Mesenchymal stem cell (in vitro differentiated cells and primary cell): ENCODE data around the gene POLG2.

Experiments
- DNase-seq: peaks from one replicate; pipeline ENCODE4 v3.0.0-alpha.2; 2013
- H2AFZ ChIP-seq: one replicate; pipeline ENCODE4 v1.6.1; 2013; ENCODE audit warnings: low read depth, mild to moderate bottlenecking, control low read depth, inconsistent platforms, low read length, moderate library complexity
- H2AK5ac ChIP-seq: 2 replicates; pipeline ENCODE4 v1.6.1; 2013; ENCODE audit warnings: low read length, moderate library complexity, mild to moderate bottlenecking, inconsistent platforms; ENCODE audit not compliant: severe bottlenecking
- H2BK120ac ChIP-seq: one replicate; pipeline ENCODE4 v1.6.1; 2013; ENCODE audit warnings: low read depth, mild to moderate bottlenecking, inconsistent platforms, low read length, moderate library complexity
- H2BK12ac ChIP-seq, 2 experiments: one replicate each; pipeline ENCODE4 v1.6.1; 2013; ENCODE audit warnings: inconsistent platforms in 2 of 2, low read length in 2 of 2, mild to moderate bottlenecking in 2 of 2, moderate library complexity in 2 of 2, control low read depth in 1 of 2
- H2BK15ac ChIP-seq: one replicate; pipeline ENCODE4 v1.6.1; 2013; ENCODE audit warnings: mild to moderate bottlenecking, low read depth, inconsistent platforms; ENCODE audit not compliant: poor library complexity, severe bottlenecking
- H2BK5ac ChIP-seq: 2 replicates; pipeline ENCODE4 v1.6.1; 2013; ENCODE audit warnings: low read depth, mild to moderate bottlenecking, low read length, control low read depth, inconsistent platforms; ENCODE audit not compliant: poor library complexity, severe bottlenecking
- H3K14ac ChIP-seq, 2 experiments: one replicate each; pipeline ENCODE4 v1.6.1; 2013; ENCODE audit warnings: inconsistent platforms in 2 of 2, low read length in 2 of 2, control low read depth in 1 of 2, mild to moderate bottlenecking in 1 of 2, moderate library complexity in 1 of 2
- H3K18ac ChIP-seq, 2 experiments: one replicate each; pipeline ENCODE4 v1.6.1; 2013; ENCODE audit warnings: inconsistent platforms in 2 of 2, low read length in 2 of 2, control low read depth in 1 of 2, low read depth in 1 of 2, mild to moderate bottlenecking in 1 of 2
- H3K23ac ChIP-seq, 2 experiments: one replicate each; pipeline ENCODE4 v1.6.1; 2013; ENCODE audit warnings: inconsistent platforms in 2 of 2, low read length in 2 of 2, mild to moderate bottlenecking in 2 of 2, moderate library complexity in 2 of 2, control low read depth in 1 of 2
- H3K27ac ChIP-seq: 2 replicates; pipeline ENCODE4 v1.5.1; 2013; ENCODE audit warnings: mild to moderate bottlenecking, moderate library complexity, low read length, control low read depth, inconsistent platforms; ENCODE audit not compliant: poor library complexity, severe bottlenecking
- H3K27me3 ChIP-seq, 2 experiments: 2 replicates each; pipeline versions ENCODE4 v1.6.1 to v1.7.0; 2013; ENCODE audit warnings: low read length in 2 of 2, mild to moderate bottlenecking in 2 of 2, moderate library complexity in 2 of 2, control low read depth in 1 of 2, inconsistent platforms in 1 of 2; ENCODE audit not compliant: control insufficient read depth in 1 of 2, insufficient read depth in 1 of 2
- H3K36me3 ChIP-seq, 2 experiments: 2 replicates each; pipeline versions ENCODE4 v1.6.1 to v1.7.0; 2013; ENCODE audit warnings: low read length in 2 of 2, control low read depth in 1 of 2, inconsistent platforms in 1 of 2, low read depth in 1 of 2, mild to moderate bottlenecking in 1 of 2; ENCODE audit not compliant: insufficient read depth in 2 of 2, control insufficient read depth in 1 of 2
- H3K4ac ChIP-seq, 2 experiments: one replicate each; pipeline ENCODE4 v1.6.1; 2013; ENCODE audit warnings: inconsistent platforms in 2 of 2, low read length in 2 of 2, mild to moderate bottlenecking in 2 of 2, moderate library complexity in 2 of 2, control low read depth in 1 of 2, low read depth in 1 of 2
- H3K4me1 ChIP-seq: 2 replicates; pipeline ENCODE4 v1.6.1; 2013; ENCODE audit warnings: low read depth, low read length, control low read depth; ENCODE audit not compliant: control insufficient read depth, insufficient read depth
- H3K4me2 ChIP-seq: 2 replicates; pipeline ENCODE4 v1.6.1; 2013; ENCODE audit warnings: low read length, mild to moderate bottlenecking, inconsistent platforms; ENCODE audit not compliant: poor library complexity, severe bottlenecking
- H3K4me3 ChIP-seq, 2 experiments: 2 replicates each; pipeline versions ENCODE4 v1.5.1 to v1.7.0; 2013; ENCODE audit warnings: low read length in 2 of 2, mild to moderate bottlenecking in 2 of 2, control low read depth in 1 of 2, low read depth in 1 of 2; ENCODE audit not compliant: insufficient read depth in 1 of 2
- H3K79me1 ChIP-seq: replicated peaks from 2 replicates; pipeline ENCODE4 v1.6.1; 2013; ENCODE audit warnings: mild to moderate bottlenecking, control low read depth, low read length, inconsistent platforms; ENCODE audit not compliant: poor library complexity, severe bottlenecking
- H3K9ac ChIP-seq: 2 replicates; pipeline ENCODE4 v1.7.0; 2013; ENCODE audit warnings: mild to moderate bottlenecking, low read length, moderate library complexity
- H3K9me3 ChIP-seq: 2 replicates; pipeline ENCODE4 v1.7.0; 2013; ENCODE audit warnings: mild to moderate bottlenecking, low read length; ENCODE audit not compliant: control insufficient read depth
- H4K8ac ChIP-seq: one replicate; pipeline ENCODE4 v1.6.1; 2013; ENCODE audit warnings: inconsistent platforms, mild to moderate bottlenecking, low read length, moderate library complexity
- H4K91ac ChIP-seq: one replicate; pipeline ENCODE4 v1.6.1; 2013; ENCODE audit warnings: mild to moderate bottlenecking, low read length, inconsistent platforms
- WGBS: methylation state at CpG from one replicate; pipeline ENCODE4 v1.1.7; 2013; ENCODE audit warnings: mixed read lengths; 5-methylcytosine and 5-hydroxymethylcytosine counted together

The POLG2 gene

DNA sequence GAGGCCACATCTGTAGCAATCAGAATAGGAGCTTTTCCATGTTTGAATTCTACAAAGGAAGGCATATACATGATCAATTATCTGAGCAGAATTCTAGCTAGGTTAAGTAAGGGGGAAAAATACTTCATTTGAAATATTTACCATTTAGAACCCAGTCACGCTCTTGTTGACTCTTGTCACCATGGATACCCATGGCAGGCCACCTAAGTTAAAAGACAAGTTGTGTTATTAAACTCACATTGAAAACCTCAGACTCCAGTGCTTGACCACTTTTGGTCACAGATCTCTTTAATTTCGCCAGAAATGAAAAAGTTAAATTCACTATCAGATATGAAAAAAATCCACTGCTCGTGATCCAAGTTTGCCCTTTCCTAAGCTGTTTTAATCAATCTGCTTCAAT is 5.2 kb upstream of the POLG2 start:
- Histone ChIP-seq H2BK5ac (no peak overlapping the region), H3K4ac (no peak overlapping the region), H3K4me3 (no peak overlapping the region), H2BK15ac (no peak overlapping the region), H2BK120ac (no peak overlapping the region), H3K79me1 (no peaks in the 10 kb centered on the region), H3K27ac (no peak overlapping the region), H4K91ac (no peak overlapping the region), H3K9ac (peak overlapping the region; percentile 100), H3K14ac (no peak overlapping the region), H2AFZ (no peak overlapping the region), H2BK12ac (no peak overlapping the region), H3K4me1 (peaks cover 3% of the 10 kb centered on the region), H3K27me3 (no peaks in the 10 kb centered on the region), H3K18ac (no peak overlapping the region), H4K8ac (no peak overlapping the region), H3K4me2 (no peak overlapping the region), H3K36me3 (peaks cover 12 to 76% of the 10 kb centered on the region in 2 experiments), H3K9me3 (no peaks in the 10 kb centered on the region), H3K23ac (no peak overlapping the region), H2AK5ac (no peak overlapping the region)
- no peak for DNase-seq
- WGBS: 95% methylated on average over 3 of the region's 3 CpGs

DNA sequence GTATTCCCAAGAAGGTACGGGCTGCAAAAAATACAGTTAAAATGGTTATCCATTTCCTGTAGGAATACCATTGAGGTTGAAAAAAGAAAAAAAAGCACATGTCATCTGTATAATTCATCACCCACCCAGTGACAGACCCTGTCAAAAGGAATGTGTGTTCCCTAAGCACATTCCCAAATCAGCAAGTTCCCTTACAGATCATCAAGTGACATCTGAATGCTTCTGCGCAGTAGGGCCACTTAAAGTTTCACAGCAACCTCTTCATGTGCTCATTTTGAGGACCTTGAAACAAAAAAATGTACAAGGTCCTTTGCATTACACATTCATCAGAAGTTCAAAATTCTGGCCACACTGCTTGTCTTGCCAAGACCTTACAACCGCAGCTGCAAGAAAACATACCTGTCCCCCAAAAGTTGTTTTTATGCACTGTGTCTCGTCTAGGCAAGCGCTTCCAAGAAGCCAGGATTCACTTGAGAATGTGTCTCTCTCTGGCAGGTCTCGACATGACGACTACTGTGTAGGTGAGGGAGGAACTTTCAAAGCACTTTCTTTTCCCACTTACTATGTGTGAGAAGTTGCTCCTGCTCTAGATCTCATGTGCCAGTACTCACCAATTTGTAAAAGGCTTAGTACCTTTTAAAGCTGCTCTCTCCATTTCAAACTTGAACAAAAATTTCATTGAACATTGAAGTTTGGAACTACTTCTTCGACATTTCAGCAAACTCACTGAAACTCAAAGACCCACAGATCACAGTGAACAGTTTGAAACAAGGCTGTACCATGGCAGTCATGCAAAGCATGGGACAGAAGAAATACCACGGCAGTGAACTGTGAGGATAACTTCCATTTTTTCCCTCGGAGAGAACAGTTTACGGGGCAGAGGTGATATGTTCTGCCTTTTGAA is 4.3 kb upstream of the POLG2 start:
- no peak overlapping the region for H4K8ac ChIP-seq
- no peak for DNase-seq
- no peak overlapping the region for H2BK15ac ChIP-seq
- H4K91ac ChIP-seq: no peak overlapping the region
- H3K4ac ChIP-seq: no peak overlapping the region
- H3K18ac ChIP-seq: no peak overlapping the region
- H2BK120ac ChIP-seq: no peak overlapping the region
- H3K4me1 ChIP-seq: peaks cover 3% of the 10 kb centered on the region
- H2AK5ac ChIP-seq: no peak overlapping the region
- H2AFZ ChIP-seq: no peak overlapping the region
- peaks cover 4% of the 10 kb centered on the region for H3K79me1 ChIP-seq
- H3K27me3 ChIP-seq: no peaks in the 10 kb centered on the region
- peak overlapping the region in 1 of 2 experiments; percentile 56 for H3K23ac ChIP-seq
- H3K36me3 ChIP-seq: peaks cover 12 to 76% of the 10 kb centered on the region in 2 experiments
- no peak overlapping the region for H2BK5ac ChIP-seq
- H3K9ac ChIP-seq: peak overlapping the region; percentile 100
- WGBS: 97% methylated on average over 10 of the region's 11 CpGs
- no peak overlapping the region for H3K14ac ChIP-seq
- no peaks in the 10 kb centered on the region for H3K9me3 ChIP-seq
- no peak overlapping the region for H2BK12ac ChIP-seq
- no peak overlapping the region for H3K27ac ChIP-seq
- peak overlapping the region in 1 of 2 experiments; percentile 31 for H3K4me3 ChIP-seq
- H3K4me2 ChIP-seq: no peak overlapping the region

DNA sequence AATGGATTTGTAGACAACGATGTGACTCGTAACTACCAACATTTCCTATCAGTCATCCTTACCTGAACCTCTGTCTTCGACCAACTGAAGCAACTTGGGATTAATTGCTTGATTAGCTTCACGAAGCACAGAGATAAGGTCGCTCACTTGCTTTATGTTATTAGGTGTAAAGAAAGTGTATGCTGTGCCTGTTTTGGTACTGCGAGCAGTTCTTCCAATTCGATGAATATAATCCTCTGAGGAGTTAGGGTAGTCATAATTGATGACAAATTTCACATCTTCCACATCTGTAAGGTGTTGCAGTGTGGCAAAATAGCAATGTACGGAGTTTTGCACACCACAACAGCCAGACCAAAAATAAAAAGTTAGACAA is 3.6 kb upstream of the POLG2 start:
- no peak overlapping the region for H2AFZ ChIP-seq
- no peak overlapping the region for H2BK120ac ChIP-seq
- no peak overlapping the region for H4K91ac ChIP-seq
- H2AK5ac ChIP-seq: no peak overlapping the region
- peak overlapping the region; percentile 100 for H3K9ac ChIP-seq
- H4K8ac ChIP-seq: no peak overlapping the region
- H3K18ac ChIP-seq: no peak overlapping the region
- 88% methylated on average over 6 of the region's 8 CpGs for WGBS
- H2BK5ac ChIP-seq: no peak overlapping the region
- no peaks in the 10 kb centered on the region for H3K9me3 ChIP-seq
- H3K27me3 ChIP-seq: no peaks in the 10 kb centered on the region
- no peak overlapping the region for H3K4ac ChIP-seq
- DNase-seq: no peak
- H3K27ac ChIP-seq: no peak overlapping the region
- peaks cover 12 to 76% of the 10 kb centered on the region in 2 experiments for H3K36me3 ChIP-seq
- peaks cover 4% of the 10 kb centered on the region for H3K79me1 ChIP-seq
- no peak overlapping the region for H3K14ac ChIP-seq
- H2BK15ac ChIP-seq: no peak overlapping the region
- no peak overlapping the region for H2BK12ac ChIP-seq
- H3K4me3 ChIP-seq: peak overlapping the region in 1 of 2 experiments; percentile 25
- no peak overlapping the region for H3K23ac ChIP-seq
- no peak overlapping the region for H3K4me2 ChIP-seq
- H3K4me1 ChIP-seq: peaks cover 6% of the 10 kb centered on the region

DNA sequence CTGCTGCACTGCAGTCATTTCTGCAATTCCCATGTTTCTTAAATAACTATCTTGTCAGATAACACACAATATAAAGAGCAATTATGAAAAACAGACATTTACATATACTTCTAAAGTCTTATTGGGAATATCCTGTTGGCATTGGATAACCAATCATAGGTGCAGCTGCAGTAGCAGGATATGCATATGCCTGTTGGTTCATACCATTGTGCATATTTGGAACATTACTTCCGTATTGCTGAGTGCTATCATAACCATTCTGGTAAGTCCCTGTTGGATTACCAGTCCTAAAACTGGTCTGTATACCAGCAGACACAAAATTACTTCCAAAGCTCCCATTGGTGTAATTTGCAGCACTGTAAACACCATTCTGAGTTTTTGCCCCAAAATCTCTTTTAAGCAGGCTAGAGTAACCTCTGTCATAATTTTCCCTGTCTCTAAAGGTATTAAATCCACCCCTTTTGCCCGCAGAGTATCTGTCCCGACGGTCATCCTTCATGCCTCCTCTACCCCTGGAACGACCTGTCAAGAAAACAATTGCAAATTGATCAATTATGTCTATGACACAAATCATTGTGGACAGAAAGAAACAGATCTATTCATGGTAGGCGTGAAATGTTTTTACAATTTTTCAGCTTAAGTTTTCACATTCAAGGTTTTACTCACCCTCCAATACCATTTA is 3.1 kb upstream of the POLG2 start:
- Histone ChIP-seq H3K27me3 (no peaks in the 10 kb centered on the region), H3K4me1 (peaks cover 7% of the 10 kb centered on the region), H3K4me3 (peak overlapping the region in 1 of 2 experiments; percentile 25), H2AK5ac (no peak overlapping the region), H2BK12ac (no peak overlapping the region), H2BK15ac (no peak overlapping the region), H3K27ac (peak overlapping the region; percentile 38), H4K8ac (no peak overlapping the region), H3K9me3 (no peaks in the 10 kb centered on the region), H3K14ac (no peak overlapping the region), H4K91ac (no peak overlapping the region), H2BK120ac (no peak overlapping the region), H3K4me2 (no peak overlapping the region), H3K79me1 (peaks cover 4% of the 10 kb centered on the region), H3K36me3 (peaks cover 12 to 74% of the 10 kb centered on the region in 2 experiments), H3K18ac (no peak overlapping the region), H2BK5ac (no peak overlapping the region), H3K4ac (no peak overlapping the region), H3K23ac (no peak overlapping the region), H2AFZ (no peak overlapping the region), H3K9ac (peak overlapping the region; percentile 100)
- DNase-seq: peak; percentile 36
- 90% methylated on average over 6 of the region's 6 CpGs for WGBS
